ENCODE data around the gene GNG3. TPM values are rescaled to one million over a fixed set of nuclear protein-coding genes. Genes with fewer than 3 reads are reported as not detected.
A peak's percentile ranks its signal among the peaks of the same experiment; 100 is the strongest.

The GNG3 gene
- total and polyA plus RNA-seq, 2 of the 4 experiments (the other 2 are of a cell fraction) = not detected

- intact Hi-C loops (cut with micrococcal nuclease) (no loop called here), dilution Hi-C loops (cut with HindIII; ENCODE audit: low sequenced_read_pairs, unreplicated experiment) (no loop called here), in situ Hi-C loops (cut with MboI; ENCODE audit: low sequenced_read_pairs) (no loop called here)
- peak overlapping the region in 1 of 2 experiments; percentile 7; a peak in 1 of 4 replicates for H4K8ac ChIP-seq (ENCODE audit: low read depth in 2 of 2, low read length in 2 of 2)
- peaks cover 15% of the 10 kb centered on the region for H3K36me3 ChIP-seq (ENCODE audit: control insufficient read depth, insufficient read depth, low read length)
- H2BK20ac ChIP-seq (ENCODE audit: low read depth, low read length) = no peak overlapping the region
- no peak overlapping the region for H2AFZ ChIP-seq (replicated peaks; ENCODE audit: low read length, poor library complexity)
- H2BK15ac ChIP-seq (ENCODE audit: low read depth, low read length) = no peak overlapping the region
- no peak overlapping the region for H2BK5ac ChIP-seq (ENCODE audit: low read depth, low read length, poor library complexity, severe bottlenecking)
- H3K56ac ChIP-seq (ENCODE audit: extremely low read depth, insufficient read depth, low read length) = no peak overlapping the region
- H3K9me1 ChIP-seq (ENCODE audit: insufficient read depth, low read length) = peaks cover 9% of the 10 kb centered on the region
- peaks cover 8% of the 10 kb centered on the region for H3K4me1 ChIP-seq (ENCODE audit: control insufficient read depth, insufficient read depth, low read length)
- no peak overlapping the region for H3K9ac ChIP-seq (ENCODE audit: low read depth, low read length)
- no peaks in the 10 kb centered on the region for H3K27me3 ChIP-seq (ENCODE audit: control insufficient read depth, insufficient read depth, low read length)
- TF ChIP-seq CEBPB (IDR thresholded peaks at IDR 0.05; ENCODE audit: low read depth, low read length) (no peak), MXI1 (IDR thresholded peaks at IDR 0.05; ENCODE audit: borderline replicate concordance, low read depth, low read length) (no peak), NFE2L2 (IDR thresholded peaks at IDR 0.05; ENCODE audit: low read depth, low read length) (no peak), MAZ (IDR thresholded peaks at IDR 0.05; ENCODE audit: borderline replicate concordance, low read depth, low read length) (no peak), FOS (IDR thresholded peaks at IDR 0.05; ENCODE audit: low read depth, low read length) (no peak), BHLHE40 (IDR thresholded peaks at IDR 0.05; ENCODE audit: low read depth, low read length) (no peak), POLR2A (IDR thresholded peaks at IDR 0.05; ENCODE audit: low read depth, low read length) (no peak), SMC3 (IDR thresholded peaks at IDR 0.05; ENCODE audit: low read depth, low read length) (no peak), MAFK (IDR thresholded peaks at IDR 0.05; ENCODE audit: low read depth, low read length) (no peak), RAD21 (IDR thresholded peaks at IDR 0.05; ENCODE audit: low read length) (no peak)
- H3K79me1 ChIP-seq (ENCODE audit: low read depth in 1 of 2, low read length in 2 of 2) = peaks cover 36 to 71% of the 10 kb centered on the region in 2 experiments
- peak overlapping the region; percentile 95 for H3K14ac ChIP-seq (replicated peaks; ENCODE audit: low read depth, low read length)
- no peak overlapping the region for H2AK5ac ChIP-seq (ENCODE audit: low read depth, low read length)
- H3K4ac ChIP-seq (ENCODE audit: low read depth, low read length) = no peak overlapping the region; the same call in 1 of the 2 replicates
- H3K4me2 ChIP-seq (ENCODE audit: low read depth, low read length) = no peak overlapping the region
- H3K18ac ChIP-seq (ENCODE audit: low read depth, low read length) = no peak overlapping the region
- no peak overlapping the region for H3K4me3 ChIP-seq (ENCODE audit: insufficient read depth, low read depth, low read length)
- no peak overlapping the region for H3K27ac ChIP-seq (ENCODE audit: insufficient read depth, low read length)
- no TSS peak for BruUV-seq (replicated peaks)
- no peak for ATAC-seq (ENCODE audit: low read depth)
- H4K5ac ChIP-seq (ENCODE audit: low read depth, low read length) = no peak overlapping the region
- DNase-seq = no peak
- ChIA-PET CTCF (interaction anchor here (0.6 to 0.8 kb wide), 2 partner anchors 23 to 273 kb away, joined by 3 read pairs; no protein-coding TSS in a partner anchor), POLR2A (ENCODE audit: unreplicated experiment) (interaction anchor here (0.6 kb wide), 1 partner anchor 105 kb away, joined by 13 read pairs; no protein-coding TSS in a partner anchor)
- no peak overlapping the region for H2AK9ac ChIP-seq (replicated peaks; ENCODE audit: low read depth, low read length, poor library complexity)
- no CpG with 5 or more reads among the region's 2 CpGs for WGBS, 2 experiments (ENCODE audit: extremely low coverage in 2 of 2, insufficient read length in 1 of 2)
- H2BK120ac ChIP-seq (ENCODE audit: low read depth, low read length) = no peak overlapping the region
- H3K9me3 ChIP-seq (ENCODE audit: control insufficient read depth, insufficient read depth, low read length) = no peaks in the 10 kb centered on the region
- peak overlapping the region; percentile 89; the same call in 1 of the 2 replicates for H3K23ac ChIP-seq (ENCODE audit: low read depth, low read length)
- no peak overlapping the region for H4K91ac ChIP-seq (ENCODE audit: insufficient read depth, low read depth, low read length)
- peaks cover 18% of the 10 kb centered on the region for H4K20me1 ChIP-seq (ENCODE audit: insufficient read depth, low read length)
These were observed 40.0 kb upstream of the GNG3 start for GRCh38 chr11:62667460-62667859.

Measured in IMR-90 (cell line).